Measurements from ENCODE around the gene MCF2L2.

GRCh38 chr3:183158551-183159006 lies 269.8 kb downstream of the MCF2L2 start:
- TF ChIP-seq SIX5 (IDR thresholded peaks at IDR 0.05; ENCODE audit: borderline replicate concordance in 1 of 2, insufficient read depth in 1 of 2, low read depth in 1 of 2, low read length in 2 of 2): no peak
- no peak for TF ChIP-seq ZBTB7A (IDR thresholded peaks at IDR 0.05; ENCODE audit: borderline replicate concordance, control insufficient read depth, low read depth, low read length)
- TF ChIP-seq PCBP2 (IDR thresholded peaks at IDR 0.05; ENCODE audit: low read depth, low read length, poor library complexity, severe bottlenecking): no peak
- TF ChIP-seq CBFA2T3 (IDR thresholded peaks at IDR 0.05): no peak
- TF ChIP-seq CCAR2 (IDR thresholded peaks at IDR 0.05; ENCODE audit: low read depth, low read length): no peak
- no peak for TF ChIP-seq EZH2 (IDR thresholded peaks at IDR 0.05; ENCODE audit: borderline replicate concordance, low read depth, low read length)
- no peak for TF ChIP-seq ZNF76 (CRISPR knock-in tag; IDR thresholded peaks at IDR 0.05; ENCODE audit: borderline replicate concordance)
- TF ChIP-seq CHD2 (IDR thresholded peaks at IDR 0.05; ENCODE audit: low read depth, low read length): no peak
- no peak for TF ChIP-seq CTCF (IDR thresholded peaks at IDR 0.05 in 2 of 3, conservative IDR thresholded peaks at IDR 0.05 in 1 of 3; ENCODE audit: insufficient read depth in 2 of 3, low read depth in 1 of 3, low read length in 3 of 3)
- TF ChIP-seq SAP30 (IDR thresholded peaks at IDR 0.05; ENCODE audit: borderline replicate concordance, insufficient read depth, low read depth, low read length, poor library complexity, severe bottlenecking): no peak
- TF ChIP-seq EP300 (IDR thresholded peaks at IDR 0.05; ENCODE audit: low read length): no peak
- no peak for TF ChIP-seq E2F5 (CRISPR knock-in tag; IDR thresholded peaks at IDR 0.05)
